Measurements from ENCODE around the gene PLCL1.

DNA sequence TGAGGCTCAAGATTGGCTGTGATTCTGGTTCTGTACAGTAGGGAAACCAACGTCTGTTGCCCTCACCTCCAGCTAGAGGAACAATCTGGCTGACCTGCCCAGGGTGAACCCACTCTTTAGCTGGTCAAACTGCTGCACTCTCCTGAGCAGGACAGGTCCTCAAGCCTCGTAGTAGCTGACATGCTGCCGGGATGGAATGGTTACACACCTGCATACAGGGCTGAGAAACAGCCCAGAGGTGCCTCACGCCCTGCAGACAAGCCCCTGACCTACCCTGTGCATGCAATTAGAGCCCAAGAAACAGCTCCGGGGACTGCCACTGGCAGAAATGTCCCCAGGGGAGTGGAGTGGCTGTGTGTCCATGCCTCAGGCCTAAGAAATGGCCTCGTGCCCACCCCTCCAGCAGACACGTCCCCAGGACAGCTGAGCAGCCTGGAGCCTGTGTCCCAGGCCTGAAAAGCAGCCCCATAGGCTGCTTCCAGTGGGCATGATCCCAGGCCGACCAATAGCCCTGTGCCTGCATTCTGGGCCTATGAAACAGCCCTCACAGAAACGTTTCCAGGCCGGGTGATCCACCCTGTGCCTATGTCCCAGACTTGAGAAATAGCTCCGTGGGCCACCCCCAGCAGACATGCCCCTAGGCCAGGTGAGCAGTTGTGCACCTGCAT is 44.6 kb upstream of the PLCL1 start:
- TF ChIP-seq EZH2 (IDR thresholded peaks at IDR 0.05; ENCODE audit: insufficient read depth, poor library complexity, severe bottlenecking) (no peak), EZH2phosphoT487 (IDR thresholded peaks at IDR 0.05; ENCODE audit: insufficient read depth, low read depth) (no peak)

Measured in GM23248 (cell line).